GDM1 (cell line): ENCODE measurements around the gene TMEM40.
"Not testable (repeated sequence)": the region's sequence is repeated elsewhere in the genome, so short reads cannot be mapped to it uniquely, and the experiment has no call there.

Experiments
- DNase-seq: peaks from one replicate; lab custom pipeline; 2025; lab: John Stamatoyannopoulos, UW

Gene TMEM40

DNA sequence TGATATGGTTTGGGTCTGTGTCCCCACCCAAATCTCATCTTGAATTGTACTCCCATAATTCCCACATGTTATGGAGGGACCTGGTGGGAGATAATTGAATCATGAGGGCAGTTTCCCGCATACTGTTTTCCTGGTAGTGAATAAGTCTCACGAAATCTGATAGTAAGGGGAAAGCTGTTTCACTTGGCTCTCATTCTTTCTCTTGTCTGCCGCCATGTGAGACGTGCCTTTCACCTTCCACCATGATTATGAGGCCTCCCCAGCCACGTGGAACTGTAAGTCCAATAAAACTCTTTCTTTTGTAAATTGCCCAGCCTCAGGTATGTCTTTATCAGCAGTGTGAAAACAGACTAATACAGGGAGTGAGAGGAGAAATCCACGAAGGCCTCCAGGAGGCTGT is 16.9 kb upstream of the TMEM40 start:
- not testable (repeated sequence) for DNase-seq

DNA sequence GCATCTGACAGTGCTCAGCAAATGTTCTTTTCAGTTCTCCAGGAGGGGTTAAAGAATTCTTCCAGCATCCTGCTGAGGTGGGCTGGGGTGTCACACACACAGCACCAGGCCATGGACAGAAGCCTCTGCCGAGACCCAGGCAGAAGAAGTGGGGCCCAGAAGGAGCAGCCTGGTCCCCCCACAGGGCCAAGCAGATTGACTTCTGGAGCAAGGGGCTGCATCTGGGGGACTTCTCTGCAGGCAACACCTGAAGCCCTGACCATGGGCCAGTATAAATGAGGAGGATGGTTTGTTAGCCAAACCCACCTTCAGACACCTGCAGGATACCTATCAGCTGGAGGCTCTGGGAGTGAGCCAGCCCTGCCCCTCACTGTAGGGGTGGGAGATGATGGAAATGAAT is 16.2 kb upstream of the TMEM40 start:
- no peak for DNase-seq

DNA sequence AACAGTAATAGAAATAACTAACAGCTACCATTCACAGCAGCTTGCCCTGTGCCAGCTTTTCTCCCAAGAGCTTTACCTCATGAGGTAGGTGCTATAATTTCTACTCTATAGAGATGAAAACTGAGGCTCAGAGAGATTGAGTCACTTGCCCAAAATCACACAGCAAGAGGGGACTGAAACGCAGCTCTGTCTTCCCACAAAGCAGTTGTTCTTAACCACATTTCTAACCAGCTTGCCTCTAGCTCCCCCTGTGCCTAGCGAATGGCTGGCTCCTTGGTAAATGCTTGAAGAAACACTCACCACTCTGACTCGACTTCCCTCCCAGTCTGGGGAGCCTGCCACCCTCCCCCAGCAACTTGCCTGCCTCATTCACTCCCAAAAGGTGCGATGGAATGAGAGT is 15.6 kb upstream of the TMEM40 start:
- DNase-seq, result no peak

DNA sequence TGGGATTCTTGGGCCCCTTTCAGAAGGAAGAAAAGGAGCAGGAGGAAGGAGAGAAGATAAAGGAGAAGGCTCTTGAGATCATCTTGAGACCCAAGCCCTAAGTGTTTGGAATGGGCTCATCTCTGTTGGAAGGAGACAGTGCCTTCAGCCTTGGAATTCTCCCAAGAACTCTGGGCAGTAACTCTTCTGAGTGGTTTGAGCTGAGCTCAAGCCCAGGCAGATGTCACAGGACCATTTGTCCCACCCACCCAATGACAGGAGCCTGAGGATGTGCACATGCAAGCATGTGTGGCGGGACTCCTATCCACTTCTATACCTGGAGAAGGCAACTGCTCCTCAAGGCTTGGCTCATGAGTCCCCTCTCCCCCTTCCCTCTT is 14.6 kb upstream of the TMEM40 start:
- no peak for DNase-seq

DNA sequence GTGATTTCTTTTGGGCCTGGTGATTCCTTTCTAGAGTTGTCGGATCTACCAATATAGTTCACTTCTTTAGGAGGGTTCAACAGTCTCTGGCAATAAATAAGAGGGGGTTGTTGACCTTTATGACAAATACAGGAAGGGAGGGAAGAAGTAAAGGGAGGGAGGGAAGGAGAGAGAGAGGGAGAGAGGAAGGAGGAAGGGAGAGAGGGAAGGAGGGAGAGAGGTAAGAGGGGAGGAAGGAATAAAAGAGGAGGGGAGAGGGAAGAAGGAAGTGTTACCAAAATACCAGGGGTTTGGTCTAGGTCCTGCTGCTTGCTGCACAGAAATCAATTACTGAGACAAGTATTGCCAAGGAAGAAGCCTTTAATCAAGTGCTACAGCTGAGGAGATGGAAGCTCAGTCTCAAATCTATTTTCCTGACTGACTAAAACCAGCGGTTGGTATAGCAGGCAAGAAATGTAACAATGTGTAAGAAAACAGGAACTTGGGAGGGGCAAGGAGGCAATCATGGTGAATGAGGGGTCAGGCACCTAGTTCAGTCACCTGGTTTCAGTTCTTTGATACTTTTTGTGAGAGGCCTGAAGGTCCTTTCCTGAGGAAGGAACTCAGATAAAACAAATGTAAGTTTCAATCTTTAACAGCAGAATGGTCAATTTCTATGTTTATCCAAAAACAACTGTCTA is 14.1 kb upstream of the TMEM40 start:
- no peak for DNase-seq

DNA sequence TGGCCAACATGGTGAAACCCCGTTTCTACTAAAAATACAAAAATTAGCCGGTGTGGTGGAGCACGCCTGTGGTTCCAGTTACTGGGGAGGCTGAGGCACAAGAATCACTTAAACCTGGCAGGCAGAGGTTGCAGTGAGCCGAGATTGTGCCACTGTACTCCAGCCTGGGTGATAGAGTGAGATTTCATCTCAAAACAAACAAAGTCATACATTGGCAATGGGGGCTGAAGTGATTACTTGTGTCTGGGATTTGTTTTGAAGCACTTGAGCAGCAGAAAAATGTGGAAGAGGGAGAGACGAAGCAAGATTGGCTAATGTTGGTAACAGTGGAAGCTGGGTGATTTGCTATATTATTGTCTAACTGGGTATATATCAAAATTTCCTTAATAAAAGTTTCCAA is 13.4 kb upstream of the TMEM40 start:
- no peak for DNase-seq

DNA sequence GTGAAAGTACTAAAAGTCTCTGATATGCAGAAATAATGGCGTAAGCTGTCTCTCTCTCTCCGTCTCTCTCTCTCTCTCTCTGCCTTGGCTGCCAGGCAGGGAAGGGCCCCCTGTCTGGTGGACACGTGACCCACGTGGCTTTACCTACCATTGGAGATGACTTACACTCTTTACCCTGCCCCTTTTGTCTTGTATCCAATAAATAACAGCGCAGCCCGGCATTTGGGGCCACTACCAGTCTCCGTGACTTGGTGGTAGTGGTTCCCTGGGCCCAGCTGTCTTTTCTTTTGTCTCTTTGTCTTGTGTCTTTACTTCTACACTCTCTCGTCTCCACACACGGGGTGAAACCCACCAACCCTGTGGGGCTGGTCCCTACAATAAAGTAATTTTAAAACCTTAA is 12.2 kb upstream of the TMEM40 start:
- DNase-seq, result no peak

DNA sequence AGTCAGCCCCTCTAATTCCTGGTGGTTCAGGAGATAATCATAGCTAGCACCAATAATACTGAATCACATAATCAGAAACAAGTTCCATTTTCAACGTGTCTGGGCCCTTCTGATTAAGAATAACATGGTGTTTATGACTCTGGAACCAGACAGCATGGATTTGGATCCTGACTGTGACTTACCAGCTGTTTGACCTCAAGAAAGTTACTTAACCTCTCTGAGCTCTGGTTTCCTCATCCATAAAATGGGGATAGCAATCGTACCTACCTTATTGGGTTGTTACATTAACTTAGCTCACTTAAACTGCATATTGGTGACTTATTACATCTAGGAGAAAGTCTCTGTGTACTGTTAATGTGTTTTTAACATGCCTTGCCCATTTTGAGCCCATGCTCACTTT is 10.7 kb upstream of the TMEM40 start:
- no peak for DNase-seq

DNA sequence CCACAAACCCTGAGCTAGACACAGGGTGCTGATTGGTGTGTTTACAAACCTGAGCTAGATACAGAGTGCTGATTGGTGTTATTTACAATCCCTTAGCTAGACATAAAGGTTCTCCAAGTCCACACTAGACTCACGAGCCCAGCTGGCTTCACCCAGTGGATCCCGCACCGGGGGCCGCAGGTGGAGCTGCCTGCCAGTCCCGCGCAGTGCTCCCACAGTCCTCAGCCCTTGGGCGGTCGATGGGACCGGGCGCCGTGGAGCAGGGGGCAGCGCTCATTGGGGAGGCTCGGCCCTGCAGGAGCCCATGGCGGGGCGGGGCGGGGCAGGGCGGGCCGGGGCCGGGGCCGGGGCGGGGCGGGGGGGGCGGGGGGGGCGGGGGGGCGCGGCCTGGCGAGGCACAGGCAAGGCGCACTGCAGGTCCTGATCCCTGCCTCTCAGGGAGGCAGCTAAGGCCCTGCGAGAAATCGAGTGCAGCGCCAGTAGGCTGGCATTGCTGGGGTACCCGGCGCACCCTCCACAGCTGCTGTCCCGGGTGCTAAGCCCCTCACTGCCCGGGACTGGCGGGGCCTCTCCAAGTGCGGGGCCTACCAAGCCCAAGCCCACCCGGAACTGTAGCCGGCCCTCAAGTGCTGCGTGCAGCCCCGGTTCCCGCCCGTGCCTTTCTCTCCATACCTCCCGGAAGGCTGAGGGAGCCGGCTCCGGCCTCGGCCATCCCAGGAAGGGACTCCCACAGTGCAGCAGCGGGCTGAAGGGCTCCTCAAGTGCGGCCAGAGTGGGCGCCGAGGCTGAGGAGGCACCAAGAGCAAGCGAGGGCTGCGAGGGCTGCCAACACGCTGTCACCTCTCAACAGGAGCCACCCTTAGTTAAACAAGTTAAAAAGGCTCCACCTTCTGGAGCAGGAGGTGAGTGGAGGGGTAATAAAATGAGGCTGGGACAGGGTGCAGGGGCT is 9.8 kb upstream of the TMEM40 start:
- no peak for DNase-seq

DNA sequence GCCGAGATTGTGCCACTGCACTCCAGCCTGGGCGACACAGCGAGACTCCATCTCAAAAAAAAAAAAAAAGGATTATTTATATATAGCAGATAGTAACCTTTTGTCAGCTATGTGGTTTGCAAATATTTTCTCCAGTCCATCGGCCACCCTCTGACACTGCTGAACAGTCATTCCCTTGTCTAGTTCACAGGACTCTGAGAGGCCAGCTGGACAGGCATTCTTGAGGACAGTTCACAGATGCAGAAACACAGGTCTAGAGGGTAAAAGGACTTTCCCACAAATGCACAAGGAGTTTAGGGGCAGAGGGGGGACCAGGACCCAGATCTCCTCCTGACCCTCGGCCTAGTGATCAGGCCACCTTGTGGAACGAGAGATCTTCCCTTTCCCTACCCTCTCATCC is 7.5 kb upstream of the TMEM40 start:
- no peak for DNase-seq

DNA sequence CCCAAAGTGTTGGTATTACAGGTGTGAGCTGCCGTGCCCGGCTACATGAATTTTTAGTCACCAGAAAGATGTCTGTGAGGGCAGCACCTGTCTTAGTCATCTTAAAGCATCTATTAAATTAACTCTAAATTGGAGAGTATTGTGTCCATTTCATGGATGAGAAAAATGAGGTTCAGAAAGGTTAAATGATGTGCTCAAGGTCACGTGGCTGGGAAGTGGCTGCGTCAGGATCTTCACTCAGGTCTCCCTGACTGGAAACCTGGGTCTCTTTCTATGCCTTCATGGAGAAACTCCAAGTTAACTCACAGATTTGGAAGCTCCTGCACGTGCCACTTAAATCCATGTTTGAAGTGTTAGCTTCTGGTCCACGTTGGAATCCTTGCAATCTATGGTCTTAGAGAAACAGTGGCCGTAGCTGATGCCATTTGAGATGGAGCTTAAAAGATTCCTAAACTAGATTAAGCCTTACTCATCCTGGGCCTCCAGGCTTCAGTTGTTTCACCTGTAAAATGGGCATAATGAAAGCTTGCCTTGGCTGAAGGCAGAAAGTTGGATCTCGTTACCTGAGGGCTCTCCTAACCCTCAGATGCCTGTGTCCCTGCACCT is 5.2 kb upstream of the TMEM40 start:
- DNase-seq, result no peak

DNA sequence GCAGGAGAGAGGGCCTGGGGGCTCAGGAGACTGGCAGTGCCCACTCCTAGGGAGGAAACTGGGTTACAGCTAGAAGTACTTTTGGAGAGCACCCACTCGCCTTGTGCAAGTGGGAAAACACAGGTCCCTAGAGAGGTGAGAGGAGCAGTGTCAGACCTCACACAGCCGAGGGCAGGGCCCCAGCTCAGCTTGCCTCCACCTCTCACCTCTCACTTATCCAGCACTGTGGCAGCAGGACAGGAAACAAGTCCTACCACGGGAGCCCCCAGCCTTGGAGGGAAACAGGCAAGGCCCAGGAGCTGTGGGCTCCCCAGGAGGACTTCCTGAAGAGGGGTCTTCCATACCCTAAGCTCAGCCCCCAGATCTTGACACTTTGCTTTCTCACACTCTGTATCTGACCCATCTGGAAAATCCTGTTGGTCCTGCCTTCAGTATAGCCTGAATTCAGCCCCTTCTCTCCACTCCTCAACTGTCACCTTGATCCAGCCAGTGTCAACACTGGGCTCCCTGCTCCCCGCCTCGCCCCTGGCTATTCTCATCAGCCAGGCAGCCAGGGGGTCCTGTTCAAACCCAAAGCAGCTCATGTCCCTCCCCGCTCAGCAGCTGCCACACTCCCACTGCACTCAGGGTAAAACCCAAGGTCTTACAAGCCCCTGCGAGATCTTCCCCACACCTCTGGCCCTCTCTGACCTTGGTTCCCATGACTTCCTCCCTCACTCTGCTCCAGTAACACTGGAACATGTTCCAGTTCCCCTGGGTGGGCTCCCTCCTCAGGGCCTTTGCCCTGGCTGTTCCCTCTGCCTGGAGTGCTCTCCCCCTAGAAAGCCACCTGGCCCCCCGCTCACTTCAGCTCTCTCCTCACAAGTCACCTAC is 870 bp upstream of the TMEM40 start:
- no peak for DNase-seq

DNA sequence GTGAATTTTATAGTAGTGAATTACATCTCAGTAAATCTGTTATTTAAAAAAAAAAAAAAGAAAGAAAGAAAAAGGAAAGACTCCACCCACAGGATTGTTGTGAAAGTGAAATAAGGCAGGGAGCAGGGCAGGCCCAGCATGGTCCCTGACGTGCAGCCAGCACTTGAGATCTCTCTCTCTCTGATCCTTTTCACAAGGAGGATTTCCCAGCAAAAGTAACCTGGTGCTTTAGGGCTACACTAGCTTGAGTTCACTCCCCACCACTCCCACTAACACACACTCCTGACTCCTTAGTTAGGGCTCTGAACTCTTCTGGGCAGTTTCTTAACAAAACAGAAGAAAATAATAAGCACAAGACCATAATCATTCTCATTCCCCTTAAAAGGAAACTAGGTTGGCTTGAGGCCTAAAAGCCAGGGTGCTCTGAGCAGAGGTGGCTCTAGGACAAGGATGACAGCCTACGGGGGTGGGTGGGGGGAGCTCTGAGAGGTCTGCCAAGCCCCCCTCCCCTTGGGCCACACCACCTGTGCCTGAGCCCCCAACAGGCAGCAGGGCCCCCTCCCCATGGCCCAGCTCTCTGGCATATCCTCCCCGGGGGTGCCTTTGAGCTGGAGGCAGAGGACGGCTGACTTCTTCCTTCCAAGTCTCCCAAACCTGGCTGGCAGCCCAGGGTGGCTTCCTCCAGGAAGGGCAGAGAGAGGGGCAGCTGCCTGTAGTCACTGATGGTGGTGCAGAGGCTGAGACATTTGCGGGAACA is 856 bp downstream of the TMEM40 start:
- no peak for DNase-seq

DNA sequence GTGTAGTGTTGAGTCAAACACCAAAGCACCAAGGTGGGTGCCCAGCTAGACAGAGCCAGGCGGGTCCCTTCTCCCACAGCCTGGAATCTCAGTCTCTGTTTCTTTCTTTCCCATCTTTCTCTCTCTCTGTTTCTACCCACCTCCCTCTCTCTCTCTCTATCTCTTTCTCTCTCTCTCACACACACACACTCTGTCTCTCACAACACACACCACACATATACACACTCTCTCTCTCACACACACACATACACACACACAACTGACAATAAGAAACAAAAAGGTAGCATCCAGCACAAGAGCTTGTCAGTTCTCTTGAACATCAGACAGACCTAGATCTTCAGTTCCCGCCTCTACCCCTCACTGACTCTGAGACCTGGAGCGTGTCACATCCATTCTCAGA is 2.4 kb downstream of the TMEM40 start:
- DNase-seq, result no peak

DNA sequence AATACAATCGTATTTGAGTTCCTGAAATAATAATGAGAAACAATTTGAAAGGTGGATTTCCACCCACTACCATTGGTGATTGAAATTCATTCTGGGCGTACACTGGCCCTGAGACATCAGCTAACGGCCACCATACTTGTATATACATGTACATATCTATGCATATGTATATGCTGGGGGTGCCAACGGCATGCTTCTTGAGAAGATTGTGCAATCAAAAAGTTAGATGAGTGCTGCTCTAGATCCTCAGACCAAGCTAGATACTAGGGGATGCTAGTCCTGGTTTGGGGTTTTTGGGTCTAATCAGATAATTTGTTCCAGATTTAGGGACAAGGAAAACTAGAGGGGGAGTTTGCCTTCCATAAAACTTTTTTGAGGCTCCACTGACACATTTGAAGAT is 2.9 kb downstream of the TMEM40 start:
- DNase-seq, result no peak

DNA sequence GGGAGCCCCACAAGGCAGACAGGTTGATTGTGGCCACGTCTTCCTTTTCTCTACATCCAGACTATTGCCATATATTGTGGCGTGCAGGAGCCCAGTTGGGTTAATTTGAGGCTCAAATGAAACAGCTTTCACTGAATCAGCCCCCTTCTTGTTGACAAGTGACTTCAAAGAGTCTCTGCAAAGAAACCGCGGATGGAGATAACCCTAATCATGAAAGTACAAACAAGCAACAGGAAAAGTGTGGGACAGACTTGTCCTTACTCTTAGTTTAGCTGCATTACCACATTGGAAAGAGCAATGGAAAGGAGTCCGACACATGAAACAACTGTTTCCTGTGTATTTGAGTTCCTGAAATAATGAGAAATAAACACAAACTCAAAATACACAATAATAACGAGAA is 3.3 kb downstream of the TMEM40 start:
- no peak for DNase-seq

DNA sequence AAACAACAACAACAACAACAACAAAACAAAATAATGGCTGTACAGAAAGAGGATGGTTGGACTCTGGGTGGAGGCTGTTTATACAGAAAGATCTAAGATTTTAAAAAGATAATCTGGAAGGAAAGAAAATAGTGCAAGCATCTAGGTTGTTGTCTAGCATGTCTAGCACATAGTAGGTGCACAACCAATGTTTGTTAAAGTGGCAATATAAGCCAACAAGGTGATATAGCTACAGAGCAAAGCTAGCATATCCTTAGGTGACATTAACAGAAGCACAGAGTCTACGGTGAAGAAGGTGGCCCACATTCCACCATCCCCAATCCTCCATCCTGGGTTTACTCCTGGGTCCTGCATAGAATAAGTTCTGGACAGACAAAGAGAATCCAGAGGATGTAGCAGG is 4.7 kb downstream of the TMEM40 start:
- DNase-seq, result no peak

DNA sequence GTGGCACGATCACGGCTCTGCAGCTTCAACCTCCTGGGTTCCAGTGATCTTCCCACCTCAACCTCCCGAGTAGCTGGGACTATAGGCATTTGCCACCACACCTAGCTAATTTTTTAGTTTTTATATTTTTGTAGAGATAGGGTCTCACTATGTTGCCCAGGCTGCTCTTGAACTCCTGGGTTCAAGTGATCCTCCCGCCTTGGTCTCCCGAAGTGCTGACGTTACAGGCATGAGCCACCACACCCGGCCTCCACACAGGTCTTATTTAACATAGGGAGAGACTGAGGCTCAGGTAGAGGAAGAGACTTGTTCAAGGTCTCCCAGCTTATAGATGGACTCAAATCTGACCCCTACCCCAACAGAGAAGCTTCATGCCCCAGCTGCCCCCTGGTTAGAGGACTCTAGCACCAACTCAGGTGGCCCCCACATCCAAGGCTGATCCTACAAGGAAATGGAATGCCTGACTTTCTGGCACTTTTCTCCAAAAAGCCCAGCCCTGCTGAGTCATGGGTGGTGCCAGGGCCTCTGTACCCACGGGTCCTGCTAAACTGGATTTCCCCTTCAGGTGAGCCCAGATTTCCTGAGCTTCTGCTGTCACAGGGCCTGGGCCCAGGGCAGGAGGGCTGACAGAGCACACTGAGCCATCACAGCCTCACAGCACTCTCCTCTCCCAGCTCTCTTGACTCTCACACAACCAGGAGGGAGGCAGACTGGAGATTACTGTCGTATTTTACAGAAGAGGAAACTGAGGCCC is 5.6 kb downstream of the TMEM40 start:
- DNase-seq, result no peak

DNA sequence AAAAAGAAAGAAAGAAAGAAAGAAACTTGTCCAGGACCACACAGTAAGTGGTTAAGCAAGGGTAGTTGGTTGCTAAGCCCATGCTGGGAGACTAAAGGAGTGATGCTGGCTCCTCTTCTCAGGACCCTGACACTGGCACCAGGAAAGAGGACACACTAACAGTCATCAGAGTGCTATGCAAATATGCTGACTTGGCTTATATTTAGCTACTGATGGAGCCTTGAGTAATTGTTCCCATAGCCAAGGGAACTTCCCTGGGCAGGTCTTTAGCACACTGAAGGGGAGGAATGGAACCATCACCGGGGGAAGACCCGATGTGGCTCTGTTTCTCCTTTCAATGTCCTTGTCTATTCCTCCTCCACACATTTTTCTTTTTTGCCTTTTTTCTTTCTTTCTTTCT is 6.2 kb downstream of the TMEM40 start:
- no peak for DNase-seq

DNA sequence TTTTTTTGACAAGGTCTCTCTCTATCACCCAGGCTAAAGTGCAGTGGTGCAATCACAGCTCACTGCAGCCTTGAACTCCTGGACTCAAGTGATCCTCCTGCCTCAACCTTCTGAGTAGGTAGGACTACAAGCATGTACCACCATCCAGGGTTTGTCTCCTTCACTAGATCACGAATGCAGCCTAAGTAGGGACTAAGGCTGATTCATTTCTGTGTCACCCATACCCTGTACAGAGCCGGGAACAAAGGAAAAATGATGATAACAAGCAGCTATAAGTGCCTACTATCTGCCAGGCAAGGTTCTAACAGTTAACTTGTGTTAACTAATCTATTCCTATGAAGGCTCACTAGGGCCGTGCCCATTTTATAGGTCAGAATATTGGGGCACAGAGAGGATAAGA is 7.0 kb downstream of the TMEM40 start:
- no peak for DNase-seq

DNA sequence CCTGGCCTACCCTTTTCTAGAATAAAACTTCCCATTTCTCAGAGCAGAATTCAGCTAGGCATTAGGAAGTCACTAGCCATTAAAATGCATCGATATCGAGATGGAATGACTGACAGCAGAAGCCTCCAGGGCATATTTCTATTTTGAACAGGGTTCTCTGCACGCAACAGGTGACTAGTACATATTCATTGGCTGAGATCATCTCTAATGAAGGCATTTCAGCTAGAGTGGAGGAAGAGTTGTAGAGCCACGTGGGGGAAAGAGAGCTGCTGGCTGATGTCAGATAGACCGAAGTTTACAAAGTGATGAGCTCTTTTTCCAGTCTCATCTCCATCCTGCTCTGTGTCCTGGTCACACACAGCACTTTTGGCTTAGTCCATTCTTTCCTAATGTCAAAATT is 7.5 kb downstream of the TMEM40 start:
- no peak for DNase-seq
